Kidney capillary endothelial cell (primary cell): ENCODE measurements around the gene NKD1.
"Not testable (repeated sequence)": the region's sequence is repeated elsewhere in the genome, so short reads cannot be mapped to it uniquely, and the experiment has no call there.

Source experiments
- DNase-seq: peaks from one replicate; pipeline ENCODE4 v3.0.0-alpha.2; 2018; ENCODE audit warnings: low spot score

Gene NKD1

DNA sequence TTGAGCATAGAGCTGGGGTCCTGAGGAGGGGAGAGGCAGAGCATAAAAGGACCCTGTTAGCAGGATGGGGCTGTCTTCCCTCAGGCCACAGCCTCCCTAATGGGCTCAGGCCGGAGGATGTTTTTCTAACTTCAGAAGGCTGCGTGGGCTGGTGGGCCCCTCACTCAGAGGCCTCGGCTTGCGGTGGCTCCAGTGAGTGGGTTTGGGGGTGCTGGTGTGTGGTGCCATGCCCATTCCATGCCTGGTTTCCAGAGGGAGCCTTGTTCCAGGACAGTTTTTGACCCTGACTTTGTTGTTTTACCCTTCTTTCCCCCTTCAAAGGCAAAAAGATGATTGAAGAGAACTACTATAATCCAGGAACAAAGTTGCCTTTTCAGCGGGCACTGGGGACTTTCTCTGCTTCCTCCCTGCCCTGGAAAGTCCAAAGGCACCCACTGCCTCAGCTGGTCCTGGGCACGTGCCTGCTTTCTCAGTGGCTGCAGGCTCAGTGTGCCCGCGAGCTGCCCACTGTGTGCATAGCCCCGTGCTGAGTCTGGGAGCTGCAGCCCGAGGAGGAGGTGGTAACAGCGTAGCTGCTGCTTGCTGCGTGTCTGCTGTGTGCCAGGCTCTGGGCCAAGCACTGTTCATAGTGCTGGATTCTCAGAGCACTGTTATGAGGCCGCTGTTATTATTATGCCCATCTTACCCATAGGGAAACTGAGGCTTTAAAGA lies 11.8 kb downstream of the NKD1 start:
- DNase-seq, result no peak

GRCh38 chr16:50560903-50561863 lies 13.0 kb downstream of the NKD1 start:
- DNase-seq, result no peak

GRCh38 chr16:50562657-50563056 lies 14.5 kb downstream of the NKD1 start:
- DNase-seq, result no peak

- DNase-seq, result no peak
Observed at GRCh38 chr16:50563989-50564388, 15.8 kb downstream of the NKD1 start.

- DNase-seq, result no peak
Observed at GRCh38 chr16:50565428-50565827, 17.2 kb downstream of the NKD1 start.

GRCh38 chr16:50566014-50566962 lies 18.1 kb downstream of the NKD1 start:
- DNase-seq, result no peak

DNA sequence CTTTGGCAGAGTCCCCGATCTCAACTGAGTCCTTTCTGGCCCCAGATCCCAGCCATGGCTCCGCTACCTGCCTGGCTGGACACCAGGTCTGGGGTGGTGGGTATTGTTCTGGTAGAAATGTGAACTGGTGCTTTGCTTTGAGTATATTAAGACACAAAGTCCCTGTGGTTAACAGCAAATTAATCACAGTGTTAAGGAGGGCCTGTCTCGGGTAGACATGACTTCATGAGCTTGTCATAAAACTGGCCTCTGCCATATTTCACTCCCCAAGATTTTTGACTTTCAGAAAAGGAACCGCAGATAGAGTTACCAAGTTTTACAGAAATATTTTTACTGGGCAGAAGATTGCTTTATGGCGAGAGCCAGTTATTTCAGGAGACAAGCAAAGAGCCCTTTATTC lies 19.5 kb downstream of the NKD1 start:
- no peak for DNase-seq

- no peak for DNase-seq
Observed at GRCh38 chr16:50568187-50568815, 20.1 kb downstream of the NKD1 start.

- DNase-seq, result no peak
Observed at GRCh38 chr16:50570354-50570753, 22.2 kb downstream of the NKD1 start.

GRCh38 chr16:50570808-50571598 lies 22.8 kb downstream of the NKD1 start:
- no peak for DNase-seq

GRCh38 chr16:50571786-50572185 lies 23.6 kb downstream of the NKD1 start:
- DNase-seq, result no peak

DNA sequence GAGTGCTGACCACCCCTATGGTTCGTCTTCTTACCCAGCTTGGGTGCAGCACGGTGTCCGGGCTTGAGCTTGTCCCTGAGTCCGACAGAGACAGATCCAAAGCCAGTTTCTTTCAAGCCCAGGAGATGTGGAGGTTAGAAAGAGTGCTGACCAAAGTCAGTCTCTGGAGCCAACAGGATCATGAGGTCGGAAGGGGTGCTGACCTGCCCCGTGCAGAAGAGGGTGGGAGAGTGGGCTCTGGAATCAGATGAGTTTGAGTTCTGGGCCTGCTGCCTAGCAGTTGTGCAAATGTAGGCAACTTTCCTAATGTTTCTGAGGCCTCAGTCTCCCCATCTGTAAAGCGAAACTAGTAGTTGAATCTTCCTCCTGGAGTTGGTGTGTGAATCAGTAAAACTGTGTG lies 24.5 kb downstream of the NKD1 start:
- DNase-seq, result no peak

GRCh38 chr16:50573279-50573678 lies 25.1 kb downstream of the NKD1 start:
- no peak for DNase-seq

DNA sequence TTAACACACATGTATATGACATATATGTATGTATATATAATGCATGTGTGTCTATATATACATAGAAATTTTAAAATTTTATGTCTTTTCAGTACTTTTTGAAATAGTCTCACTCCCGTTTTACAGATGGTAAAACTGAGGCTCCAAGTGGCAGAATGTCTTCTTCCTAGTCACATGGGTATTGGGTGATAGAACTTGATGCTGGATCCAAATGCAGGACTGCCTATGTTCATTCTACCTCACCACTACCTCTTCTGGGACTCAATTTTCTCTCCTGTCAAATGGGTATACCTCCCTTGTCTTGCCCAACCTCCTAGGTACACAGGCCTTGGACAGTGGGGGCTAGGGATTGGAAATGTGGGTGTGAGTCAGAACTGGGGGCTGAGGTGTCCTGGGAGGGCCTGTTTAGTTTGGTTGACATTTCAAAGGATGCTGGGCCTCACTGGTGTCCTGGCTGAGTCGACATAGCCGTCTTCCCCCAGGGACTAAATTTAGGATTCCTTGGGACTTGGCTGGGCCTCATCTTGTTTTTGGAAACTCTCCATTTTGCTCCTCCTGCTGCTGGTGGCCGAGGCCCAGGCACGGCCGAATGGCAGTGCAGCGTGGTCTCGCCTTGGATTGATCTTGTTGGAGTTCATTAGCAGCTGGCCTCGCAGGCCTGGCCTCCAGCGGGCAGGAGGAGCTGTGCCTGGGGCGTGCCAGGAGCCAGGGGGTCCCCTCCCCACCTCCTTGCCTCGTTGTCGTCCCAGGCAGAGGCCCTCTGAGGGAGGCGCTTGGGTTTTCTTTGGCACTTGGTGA lies 25.9 kb downstream of the NKD1 start:
- no peak for DNase-seq

- no peak for DNase-seq
Observed at GRCh38 chr16:50574745-50575136, 26.5 kb downstream of the NKD1 start.

DNA sequence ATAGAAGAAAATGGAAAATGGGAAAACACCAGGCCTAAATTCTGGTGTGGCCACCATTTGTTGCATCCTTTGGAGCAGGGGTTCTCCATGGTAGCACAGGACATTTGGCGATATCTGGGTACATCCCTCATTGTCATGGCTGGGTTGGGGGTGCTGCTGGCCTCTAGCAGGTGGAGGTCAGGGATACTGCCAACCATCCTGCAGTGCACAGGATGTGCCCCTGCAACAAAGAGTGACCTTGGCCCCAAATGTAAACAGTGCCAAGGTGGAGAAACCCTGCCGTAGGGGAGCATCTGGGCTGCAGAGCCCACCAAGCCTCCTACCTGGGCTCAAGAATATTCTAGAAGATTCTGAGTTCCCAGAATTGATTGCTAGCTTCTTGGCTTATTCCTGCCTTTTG lies 27.5 kb downstream of the NKD1 start:
- DNase-seq, result no peak

DNA sequence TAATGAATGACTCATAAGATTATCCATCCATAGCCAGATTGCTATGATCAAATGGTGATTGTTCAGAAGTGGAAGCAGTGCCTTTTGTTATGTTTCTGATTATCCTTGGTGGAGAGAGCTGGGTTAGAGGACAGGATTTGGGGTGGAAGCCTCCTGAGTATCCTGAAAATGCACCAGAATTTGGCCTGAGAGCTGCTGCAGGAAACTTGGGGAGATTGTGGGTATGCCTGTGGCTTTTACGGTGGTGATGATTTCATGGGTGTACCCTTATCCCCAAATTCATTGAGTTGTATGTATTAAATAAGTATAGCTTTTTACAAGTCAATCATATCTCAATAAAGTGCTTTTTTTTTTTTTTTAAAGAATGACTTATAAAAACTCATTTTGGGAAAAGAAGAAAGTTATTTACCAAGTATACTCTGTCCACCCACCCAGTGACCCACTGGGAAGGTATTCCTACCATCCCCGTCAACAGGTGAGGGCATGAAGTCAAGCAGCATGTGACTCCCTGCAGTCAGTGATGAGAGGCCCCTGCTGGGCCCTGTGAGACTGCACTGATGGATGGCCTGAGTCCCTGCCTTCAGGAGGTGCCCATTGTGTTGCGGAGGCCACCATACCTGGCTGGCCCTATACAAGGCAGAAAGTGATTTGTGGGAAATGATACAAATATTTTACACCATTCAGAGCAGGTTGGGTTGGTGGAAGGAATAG lies 28.4 kb downstream of the NKD1 start:
- DNase-seq, result no peak

- DNase-seq, result no peak
Observed at GRCh38 chr16:50578137-50578536, 29.9 kb downstream of the NKD1 start.

- not testable (repeated sequence) for DNase-seq
Observed at GRCh38 chr16:50579373-50579772, 31.2 kb downstream of the NKD1 start.
